Gastrocnemius medialis (tissue), 4 donors: ENCODE measurements around the gene MS4A4E. TPM values are rescaled to one million over a fixed set of nuclear protein-coding genes. Genes with fewer than 3 reads are reported as not detected.
"Not testable (repeated sequence)": the region's sequence is repeated elsewhere in the genome, so short reads cannot be mapped to it uniquely, and the experiment has no call there.

ENCODE experiments used
- ATAC-seq, 2 donors: fragments of 150-250 bp; one replicate each; pipeline ENCODE4 v1.9.1; 2016
- DNase-seq, 2 donors: peaks; one replicate each; pipeline ENCODE4 v3.0.0-alpha.2; 2019
- H3K27ac ChIP-seq, 4 donors: fragments of 200-600 bp; sonication (generic); 1 replicate in 1 of 4; 2 replicates in 3 of 4; pipeline ENCODE4 v1.5.1; 2016 to 2018; ENCODE audit warnings: mild to moderate bottlenecking in 2 of 4, moderate library complexity in 1 of 4
- H3K27me3 ChIP-seq, 3 donors: fragments of 200-600 bp; sonication (generic) in 2 of 3; 1 replicate in 1 of 3; 2 replicates in 2 of 3; pipeline versions ENCODE4 v1.5.1 to v1.6.0; 2016 to 2019; ENCODE audit warnings: mild to moderate bottlenecking in 1 of 3, moderate library complexity in 1 of 3
- H3K36me3 ChIP-seq, 2 donors: fragments of 200-600 bp; sonication (generic) in 1 of 2; one replicate each; pipeline ENCODE4 v1.5.1; 2017 to 2018
- H3K4me1 ChIP-seq, 2 donors: fragments of 200-600 bp; sonication (generic) in 1 of 2; one replicate each; pipeline ENCODE4 v1.5.1; 2016 to 2017; ENCODE audit warnings: mild to moderate bottlenecking in 2 of 2
- H3K4me3 ChIP-seq, 4 donors: fragments of 200-600 bp; sonication (generic) in 3 of 4; 1 replicate in 1 of 4; 2 replicates in 3 of 4; pipeline ENCODE4 v1.5.1; 2016 to 2019; ENCODE audit warnings: mild to moderate bottlenecking in 2 of 4
- H3K9me3 ChIP-seq, 3 donors: fragments of 200-600 bp; sonication (generic) in 2 of 3; 1 replicate in 1 of 3; 2 replicates in 2 of 3; pipeline ENCODE4 v1.5.1; 2016 to 2019
- POLR2A ChIP-seq, 2 donors: fragments of 450-650 bp; IDR thresholded peaks; one replicate each; pipeline ENCODE4 v1.6.1; 2017; ENCODE audit warnings: antibody characterized with exemption in 2 of 2, mild to moderate bottlenecking in 2 of 2, moderate library complexity in 2 of 2
- in situ Hi-C, 4 donors: fragments of 200-750 bp; cut with MboI; loops; one replicate each; pipeline versions ENCODE4 v1.15.0 to v1.8.0; 2017; ENCODE audit warnings: low sequenced_read_pairs in 4 of 4
- intact Hi-C: fragments of 100-400 bp; cut with DNase I; formaldehyde crosslinking; loops from one replicate; pipeline ENCODE4 v1.15.1; 2023; ENCODE audit warnings: low total_unique reads
- total RNA-seq, 4 donors: library from RNA; depleted of rRNA; stranded (reverse); fragments of >200 nt; gene quantifications; one replicate each; pipeline versions ENCODE4 v1.1.0 to v1.2.3, GENCODE V29; 2016
- TF ChIP-seq, protein P1 (sequence below), 5 experiments: fragments of 450-650 bp in 3 of 5; fragments of 200-600 bp in 2 of 5; sonication (generic) in 2 of 5; IDR thresholded peaks in 4 of 5; conservative IDR thresholded peaks in 1 of 5; 1 replicate in 4 of 5; 2 replicates in 1 of 5; pipeline ENCODE4 v1.5.1; 2016 to 2019; ENCODE audit warnings: antibody characterized with exemption in 5 of 5, mild to moderate bottlenecking in 3 of 5, moderate library complexity in 3 of 5

Gene MS4A4E
- total RNA-seq, 4 donors from 2014 or later = 2.8 TPM; not detected in 3

DNA sequence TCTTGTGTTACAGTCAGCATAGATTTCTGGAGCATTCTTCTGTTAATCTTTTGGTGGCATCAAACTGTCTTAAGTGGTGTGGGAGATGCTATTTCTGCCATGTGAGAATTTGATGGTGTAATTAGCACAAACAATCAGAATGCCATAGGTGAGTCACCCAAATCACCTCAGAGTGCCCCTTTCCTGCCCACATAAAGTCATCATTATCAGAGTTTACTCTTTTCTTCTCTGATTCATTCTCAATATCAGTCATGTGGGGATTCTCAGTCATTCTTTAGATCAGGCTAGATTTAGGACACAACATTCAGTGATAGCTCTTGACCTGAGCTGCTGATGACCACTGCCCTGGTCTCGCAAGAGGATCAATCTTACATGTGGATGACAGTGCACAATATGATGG lies 36.3 kb downstream of the MS4A4E start:
- H3K9me3 ChIP-seq = no peaks in the 10 kb centered on the region
- intact Hi-C loops (no loop called here), in situ Hi-C loops (no loop called here)
- no peaks in the 10 kb centered on the region for H3K36me3 ChIP-seq
- no peaks in the 10 kb centered on the region for H3K27me3 ChIP-seq
- no peak overlapping the region for H3K27ac ChIP-seq
- no peaks in the 10 kb centered on the region for H3K4me1 ChIP-seq
- no peak for DNase-seq
- no peak for ATAC-seq
- TF ChIP-seq, protein P1, sequence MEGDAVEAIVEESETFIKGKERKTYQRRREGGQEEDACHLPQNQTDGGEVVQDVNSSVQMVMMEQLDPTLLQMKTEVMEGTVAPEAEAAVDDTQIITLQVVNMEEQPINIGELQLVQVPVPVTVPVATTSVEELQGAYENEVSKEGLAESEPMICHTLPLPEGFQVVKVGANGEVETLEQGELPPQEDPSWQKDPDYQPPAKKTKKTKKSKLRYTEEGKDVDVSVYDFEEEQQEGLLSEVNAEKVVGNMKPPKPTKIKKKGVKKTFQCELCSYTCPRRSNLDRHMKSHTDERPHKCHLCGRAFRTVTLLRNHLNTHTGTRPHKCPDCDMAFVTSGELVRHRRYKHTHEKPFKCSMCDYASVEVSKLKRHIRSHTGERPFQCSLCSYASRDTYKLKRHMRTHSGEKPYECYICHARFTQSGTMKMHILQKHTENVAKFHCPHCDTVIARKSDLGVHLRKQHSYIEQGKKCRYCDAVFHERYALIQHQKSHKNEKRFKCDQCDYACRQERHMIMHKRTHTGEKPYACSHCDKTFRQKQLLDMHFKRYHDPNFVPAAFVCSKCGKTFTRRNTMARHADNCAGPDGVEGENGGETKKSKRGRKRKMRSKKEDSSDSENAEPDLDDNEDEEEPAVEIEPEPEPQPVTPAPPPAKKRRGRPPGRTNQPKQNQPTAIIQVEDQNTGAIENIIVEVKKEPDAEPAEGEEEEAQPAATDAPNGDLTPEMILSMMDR (IDR thresholded peaks at IDR 0.05 in 4 of 5, conservative IDR thresholded peaks at IDR 0.05 in 1 of 5) = no peak
- no peak for TF ChIP-seq POLR2A (IDR thresholded peaks at IDR 0.05)
- H3K4me3 ChIP-seq = no peak overlapping the region

- Histone ChIP-seq H3K4me1 (no peaks in the 10 kb centered on the region), H3K27ac (no peak overlapping the region), H3K4me3 (no peak overlapping the region), H3K9me3 (no peaks in the 10 kb centered on the region), H3K36me3 (no peaks in the 10 kb centered on the region), H3K27me3 (no peaks in the 10 kb centered on the region)
- no peak for TF ChIP-seq POLR2A (IDR thresholded peaks at IDR 0.05)
- TF ChIP-seq, protein P1 (IDR thresholded peaks at IDR 0.05 in 4 of 5, conservative IDR thresholded peaks at IDR 0.05 in 1 of 5) = no peak
- in situ Hi-C loops (no loop called here), intact Hi-C loops (no loop called here)
- ATAC-seq (no peak), DNase-seq (no peak)
Observed at GRCh38 chr11:60204922-60205321, 38.0 kb downstream of the MS4A4E start.

- ATAC-seq, intact Hi-C loops, H3K4me1 ChIP-seq: not testable (repeated sequence)
Observed at GRCh38 chr11:60201334-60201733, 41.6 kb downstream of the MS4A4E start.

DNA sequence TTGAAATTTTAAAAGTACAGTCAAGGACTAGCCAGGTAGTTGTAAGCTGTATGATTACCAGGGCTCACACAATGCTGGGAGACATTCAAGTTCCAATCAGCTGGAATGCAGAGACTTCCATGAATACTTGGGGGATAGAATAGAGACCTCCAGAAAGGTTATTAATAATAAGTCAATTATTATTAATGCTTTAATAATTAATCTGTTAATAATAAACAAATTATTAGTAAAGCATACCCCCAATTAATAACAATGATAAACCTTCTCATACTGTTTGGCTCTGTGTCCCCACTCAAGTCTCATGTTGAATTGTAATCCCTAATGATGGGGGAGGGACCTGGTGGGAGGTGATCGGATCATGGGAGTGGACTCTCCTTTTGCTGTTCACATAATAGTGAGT lies 45.5 kb downstream of the MS4A4E start:
- TF ChIP-seq, protein P1 (IDR thresholded peaks at IDR 0.05 in 4 of 5, conservative IDR thresholded peaks at IDR 0.05 in 1 of 5) = no peak
- no peak for TF ChIP-seq POLR2A (IDR thresholded peaks at IDR 0.05)
- in situ Hi-C loops (loop anchor here in 1 of 4 donors (25.0 kb wide), 1 partner anchor 110 kb away; the partner anchor contains the start of gene MS4A2), intact Hi-C loops (loop anchor here (10.0 kb wide), 1 partner anchor 373 kb away; no protein-coding TSS in a partner anchor)
- Histone ChIP-seq H3K27ac (no peak overlapping the region), H3K4me1 (no peaks in the 10 kb centered on the region), H3K9me3 (no peaks in the 10 kb centered on the region), H3K4me3 (no peak overlapping the region), H3K36me3 (no peaks in the 10 kb centered on the region), H3K27me3 (no peaks in the 10 kb centered on the region)
- ATAC-seq = no peak
- no peak for DNase-seq

More at GRCh38 chr11:60201334-60201733, 41.6 kb downstream of the MS4A4E start:
- DNase-seq, H3K36me3 ChIP-seq, H3K4me3 ChIP-seq, H3K27me3 ChIP-seq, H3K27ac ChIP-seq, in situ Hi-C loops, H3K9me3 ChIP-seq: not testable (repeated sequence)

DNA sequence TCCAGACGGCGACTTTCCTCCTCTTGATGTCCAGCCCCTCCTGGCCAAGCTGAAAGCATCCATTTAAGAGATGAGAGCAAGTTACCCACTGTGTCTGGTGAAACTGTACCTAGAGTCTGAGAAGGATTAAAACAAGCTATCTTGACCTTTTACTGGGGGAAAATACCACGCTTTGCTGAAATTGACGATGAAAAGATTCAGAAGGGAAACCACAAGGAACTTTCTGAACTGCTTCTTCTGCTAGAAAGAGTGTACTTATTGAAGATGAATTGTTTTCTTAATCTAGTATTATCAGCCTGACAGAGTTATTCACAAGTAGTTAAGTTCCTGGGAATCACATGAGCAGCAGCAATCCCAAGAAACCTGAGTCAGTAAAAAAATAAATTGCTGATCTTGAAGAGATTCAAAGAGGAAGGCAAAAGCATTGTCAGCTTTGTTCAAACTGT lies 47.0 kb downstream of the MS4A4E start:
- TF ChIP-seq, protein P1 (IDR thresholded peaks at IDR 0.05 in 4 of 5, conservative IDR thresholded peaks at IDR 0.05 in 1 of 5) = no peak
- TF ChIP-seq POLR2A (IDR thresholded peaks at IDR 0.05) = no peak
- no peak overlapping the region for H3K27ac ChIP-seq
- H3K4me1 ChIP-seq = no peaks in the 10 kb centered on the region
- DNase-seq (no peak), ATAC-seq (no peak)
- H3K27me3 ChIP-seq = no peaks in the 10 kb centered on the region
- intact Hi-C loops (loop anchor here (10.0 kb wide), 1 partner anchor 371 kb away; no protein-coding TSS in a partner anchor), in situ Hi-C loops (loop anchor here in 1 of 4 donors (25.0 kb wide), 1 partner anchor 109 kb away; the partner anchor contains the start of gene MS4A2)
- no peak overlapping the region for H3K4me3 ChIP-seq
- no peaks in the 10 kb centered on the region for H3K9me3 ChIP-seq
- no peaks in the 10 kb centered on the region for H3K36me3 ChIP-seq
